Measurements from ENCODE around the gene FOXC2.

Gene FOXC2

DNA sequence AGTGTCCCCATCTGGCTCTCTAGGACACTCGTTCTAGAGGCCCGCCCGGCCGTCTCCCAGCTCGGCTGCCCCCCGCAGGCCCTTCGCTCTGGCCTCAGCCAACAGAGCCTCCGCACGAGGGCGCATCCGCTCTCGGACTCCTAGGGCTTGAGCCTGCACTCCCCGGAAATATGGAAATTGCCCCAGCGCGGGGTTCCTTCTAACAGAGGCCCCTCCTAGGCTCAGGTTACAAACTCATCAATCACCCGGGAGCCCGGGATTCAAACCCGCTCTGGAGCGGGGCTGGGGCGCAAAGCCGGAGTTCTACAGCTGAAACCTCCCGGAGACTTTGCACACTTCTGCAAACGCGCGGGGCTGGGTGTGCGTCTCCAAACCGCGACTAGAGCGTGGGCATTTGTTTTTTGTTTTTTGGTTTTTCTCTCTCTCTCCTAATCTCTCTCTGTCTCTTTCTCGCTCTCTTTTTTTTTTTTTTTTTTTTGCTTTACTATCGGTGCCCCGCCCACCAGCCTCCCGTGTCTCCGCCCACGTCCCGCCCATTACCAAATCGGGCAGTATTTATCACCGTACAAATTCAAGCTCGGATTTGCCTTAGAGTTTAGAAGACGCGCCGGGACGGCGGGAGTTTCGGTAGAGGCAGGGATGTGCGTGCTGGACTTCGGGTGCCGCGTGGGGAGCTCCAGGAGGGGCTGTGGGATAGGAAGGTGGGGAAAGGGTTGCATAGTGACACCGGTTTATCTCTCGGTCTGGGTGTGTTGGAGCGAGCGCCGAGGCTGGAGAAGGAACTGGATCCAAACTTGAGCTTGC lies 9.3 kb downstream of the FOXC2 start:
- DNase-seq (ENCODE audit: low spot score) = peak; percentile 76
- in situ Hi-C loops (cut with MboI; ENCODE audit: low pct_unique_long_range_greater_than_20kb, low sequenced_read_pairs, unreplicated experiment) = no loop called here

DNA sequence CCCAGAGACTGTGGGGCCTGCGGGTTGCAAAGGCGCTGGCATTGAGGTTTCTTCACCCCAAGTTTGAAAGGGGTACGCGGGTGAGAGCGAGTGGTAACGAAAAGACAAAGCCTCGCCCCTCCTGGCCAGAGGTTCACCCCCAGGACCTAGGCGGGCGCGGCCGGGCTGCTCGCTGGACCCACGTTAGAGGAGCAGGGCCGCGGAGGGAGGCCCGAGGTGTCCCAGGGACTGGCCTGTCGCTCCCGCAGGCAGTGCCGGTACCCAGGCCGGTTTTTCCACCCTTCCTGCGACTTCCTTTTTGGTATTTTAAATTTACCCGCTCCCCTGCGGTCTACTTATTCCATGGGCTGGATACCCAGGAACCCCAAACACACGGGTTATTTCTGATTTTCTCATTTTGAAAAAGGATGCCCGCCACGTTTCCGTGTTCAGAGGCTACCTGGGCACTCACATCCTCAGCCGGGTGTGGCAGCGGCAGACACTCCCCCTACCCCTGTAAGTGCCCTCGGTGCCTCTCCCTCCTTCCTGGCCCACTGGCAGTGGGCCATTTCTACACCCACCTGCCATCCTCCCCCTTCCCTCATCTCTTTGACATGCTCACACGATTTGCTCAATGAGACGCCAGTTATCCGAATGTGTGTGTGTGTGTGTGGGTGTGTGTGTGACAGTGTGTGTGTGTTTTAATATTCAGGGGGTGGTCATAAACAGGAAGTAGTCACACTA lies 10.1 kb downstream of the FOXC2 start:
- DNase-seq (ENCODE audit: low spot score) = no peak
- TF ChIP-seq, protein P1, sequence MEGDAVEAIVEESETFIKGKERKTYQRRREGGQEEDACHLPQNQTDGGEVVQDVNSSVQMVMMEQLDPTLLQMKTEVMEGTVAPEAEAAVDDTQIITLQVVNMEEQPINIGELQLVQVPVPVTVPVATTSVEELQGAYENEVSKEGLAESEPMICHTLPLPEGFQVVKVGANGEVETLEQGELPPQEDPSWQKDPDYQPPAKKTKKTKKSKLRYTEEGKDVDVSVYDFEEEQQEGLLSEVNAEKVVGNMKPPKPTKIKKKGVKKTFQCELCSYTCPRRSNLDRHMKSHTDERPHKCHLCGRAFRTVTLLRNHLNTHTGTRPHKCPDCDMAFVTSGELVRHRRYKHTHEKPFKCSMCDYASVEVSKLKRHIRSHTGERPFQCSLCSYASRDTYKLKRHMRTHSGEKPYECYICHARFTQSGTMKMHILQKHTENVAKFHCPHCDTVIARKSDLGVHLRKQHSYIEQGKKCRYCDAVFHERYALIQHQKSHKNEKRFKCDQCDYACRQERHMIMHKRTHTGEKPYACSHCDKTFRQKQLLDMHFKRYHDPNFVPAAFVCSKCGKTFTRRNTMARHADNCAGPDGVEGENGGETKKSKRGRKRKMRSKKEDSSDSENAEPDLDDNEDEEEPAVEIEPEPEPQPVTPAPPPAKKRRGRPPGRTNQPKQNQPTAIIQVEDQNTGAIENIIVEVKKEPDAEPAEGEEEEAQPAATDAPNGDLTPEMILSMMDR (IDR thresholded peaks at IDR 0.05; ENCODE audit: extremely low read depth, insufficient read depth, missing control alignments) = no peak
- in situ Hi-C loops (cut with MboI; ENCODE audit: low pct_unique_long_range_greater_than_20kb, low sequenced_read_pairs, unreplicated experiment) = no loop called here

More for the DNA sequence above, 9.3 kb downstream of the FOXC2 start:
- TF ChIP-seq, protein P1 (IDR thresholded peaks at IDR 0.05; ENCODE audit: extremely low read depth, insufficient read depth, missing control alignments) = peak; percentile 67

DNA sequence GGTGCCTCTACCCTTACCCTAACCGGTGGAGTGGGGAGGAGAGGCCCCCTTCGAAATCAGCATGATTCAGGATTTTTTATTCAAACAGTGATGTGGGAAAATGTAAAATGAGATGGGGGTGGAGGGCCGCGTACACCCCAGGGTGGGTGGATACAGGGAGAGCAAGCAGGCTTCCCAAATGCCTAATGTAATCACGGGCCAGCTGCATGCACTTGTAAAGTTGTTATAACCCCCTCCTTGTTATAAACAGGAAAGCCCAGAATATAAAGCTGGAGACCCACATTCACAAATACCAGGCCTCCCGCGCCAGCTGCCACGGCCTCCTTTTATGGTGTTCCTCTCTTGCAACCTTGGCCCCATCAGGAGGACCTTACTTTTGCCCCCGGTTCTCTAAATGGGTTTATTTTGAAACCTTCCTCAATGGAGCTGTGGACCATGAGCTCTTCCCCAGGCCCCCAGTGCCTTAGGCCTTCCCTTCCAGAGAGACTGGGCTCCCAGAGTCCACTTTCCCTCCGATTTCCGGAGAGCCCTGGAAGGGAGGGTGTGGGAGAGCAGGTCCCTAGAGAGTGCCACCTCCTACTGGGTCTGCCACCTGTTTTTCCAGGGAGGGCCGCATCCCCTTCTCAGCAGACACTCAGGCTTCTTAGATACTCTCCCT lies 10.8 kb downstream of the FOXC2 start:
- in situ Hi-C loops (cut with MboI; ENCODE audit: low pct_unique_long_range_greater_than_20kb, low sequenced_read_pairs, unreplicated experiment) = no loop called here
- DNase-seq (ENCODE audit: low spot score) = no peak
- TF ChIP-seq, protein P1 (IDR thresholded peaks at IDR 0.05; ENCODE audit: extremely low read depth, insufficient read depth, missing control alignments) = no peak

DNA sequence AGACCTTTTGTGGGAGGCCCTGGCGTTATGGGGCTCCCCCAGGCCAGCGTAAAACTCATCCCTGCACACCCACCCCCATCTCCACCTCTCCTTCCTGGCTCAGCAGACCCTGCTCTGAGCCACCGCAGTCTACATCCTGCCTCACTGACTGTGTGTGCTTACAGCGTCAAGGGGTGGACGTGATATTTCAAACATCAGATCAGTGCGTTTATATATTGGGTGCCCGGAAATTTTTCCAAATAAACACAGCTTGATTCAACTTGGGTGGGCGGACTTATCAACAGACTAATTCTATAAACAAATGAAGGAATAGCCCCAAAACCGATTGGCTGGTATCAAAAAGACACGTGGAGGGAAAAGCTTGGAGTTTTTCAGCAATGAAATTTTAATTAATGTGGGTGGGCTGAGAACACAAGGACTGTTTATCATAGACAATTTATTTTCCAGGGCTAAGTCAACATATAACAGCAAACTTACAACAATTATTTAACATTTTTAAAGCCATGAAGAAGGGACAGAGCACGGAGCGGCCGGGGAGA lies 11.5 kb downstream of the FOXC2 start, which contains the start of gene FOXL1:
Gene FOXL1 (plus strand): TSS at position 489 of the 539 bp plus-strand sequence. CDS start 175 bp downstream, outside the sequence.
- in situ Hi-C loops (cut with MboI; ENCODE audit: low pct_unique_long_range_greater_than_20kb, low sequenced_read_pairs, unreplicated experiment) = no loop called here

DNA sequence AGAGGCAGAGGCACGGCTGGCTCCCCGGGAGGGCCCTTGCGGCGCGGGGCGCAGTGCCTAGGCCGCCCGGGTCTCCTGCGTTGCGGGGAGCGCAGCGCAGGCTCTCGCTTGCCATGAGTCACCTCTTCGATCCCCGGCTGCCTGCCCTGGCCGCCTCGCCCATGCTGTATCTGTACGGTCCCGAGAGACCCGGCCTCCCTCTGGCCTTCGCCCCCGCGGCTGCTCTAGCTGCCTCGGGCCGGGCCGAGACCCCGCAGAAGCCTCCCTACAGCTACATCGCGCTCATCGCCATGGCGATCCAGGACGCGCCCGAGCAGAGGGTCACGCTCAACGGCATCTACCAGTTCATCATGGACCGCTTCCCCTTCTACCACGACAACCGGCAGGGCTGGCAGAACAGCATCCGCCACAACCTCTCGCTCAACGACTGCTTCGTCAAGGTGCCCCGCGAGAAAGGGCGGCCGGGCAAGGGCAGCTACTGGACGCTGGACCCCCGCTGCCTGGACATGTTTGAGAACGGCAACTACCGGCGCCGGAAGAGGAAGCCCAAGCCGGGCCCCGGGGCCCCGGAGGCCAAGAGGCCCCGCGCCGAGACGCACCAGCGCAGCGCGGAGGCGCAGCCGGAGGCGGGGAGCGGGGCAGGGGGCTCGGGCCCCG lies 12.1 kb downstream of the FOXC2 start:
- no peak for DNase-seq (ENCODE audit: low spot score)
- TF ChIP-seq, protein P1 (IDR thresholded peaks at IDR 0.05; ENCODE audit: extremely low read depth, insufficient read depth, missing control alignments) = no peak
- in situ Hi-C loops (cut with MboI; ENCODE audit: low pct_unique_long_range_greater_than_20kb, low sequenced_read_pairs, unreplicated experiment) = no loop called here

More for the DNA sequence above, 11.5 kb downstream of the FOXC2 start, which contains the start of gene FOXL1:
- TF ChIP-seq, protein P1 (IDR thresholded peaks at IDR 0.05; ENCODE audit: extremely low read depth, insufficient read depth, missing control alignments) = no peak
- DNase-seq (ENCODE audit: low spot score) = no peak
